Measurements from ENCODE around the gene RHBDF1. TPM values are rescaled to one million over a fixed set of nuclear protein-coding genes. Genes with fewer than 3 reads are reported as not detected.

The RHBDF1 gene
- total and polyA plus RNA-seq, 10 of the 15 experiments (the other 5 are each of a cell fraction or from before 2014, with no cell fraction given), result 0.04 to 0.85 (median 0.36) TPM; not detected in 3

DNA sequence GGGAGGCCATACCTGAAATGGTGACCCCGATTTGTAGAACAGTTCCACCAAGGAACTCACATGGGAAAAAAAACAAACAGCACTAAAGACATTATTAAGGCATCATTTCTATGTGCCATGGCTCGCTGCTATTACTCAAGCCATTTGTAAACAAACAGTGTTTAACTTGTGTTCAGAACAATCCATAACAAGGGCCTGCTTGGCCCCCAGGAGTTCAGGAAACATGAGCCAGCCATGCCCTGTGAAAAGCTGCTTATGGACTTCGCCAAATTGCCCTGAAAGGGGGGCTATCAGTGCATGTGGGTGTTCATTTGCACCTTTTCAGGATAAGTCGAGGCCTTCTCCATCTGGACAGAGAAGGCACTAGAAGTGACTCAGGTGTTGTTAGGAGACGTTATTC lies 27.0 kb downstream of the RHBDF1 start:
- H3K27ac ChIP-seq (ENCODE audit: control insufficient read depth, insufficient read depth), result no peak overlapping the region
- no TSS peak for BruUV-seq (replicated peaks)
- no peak overlapping the region for H3K9ac ChIP-seq (ENCODE audit: control insufficient read depth, insufficient read depth, low read length)
- ATAC-seq (no peak), DNase-seq (ENCODE audit: low read depth, low spot score) (no peak), FAIRE-seq (no peak)
- CTCF ChIA-PET, result interaction anchor here (0.6 to 1.8 kb wide), 2 partner anchors 51 to 313 kb away, joined by 3 to 8 read pairs; no protein-coding TSS in a partner anchor
- no peaks in the 10 kb centered on the region for H3K27me3 ChIP-seq (replicated peaks in 1 of 2; ENCODE audit: control insufficient read depth in 2 of 2, insufficient read depth in 2 of 2, low read length in 1 of 2)
- H3K79me2 ChIP-seq (ENCODE audit: control insufficient read depth, insufficient read depth, low read length), result peaks cover 8% of the 10 kb centered on the region
- no peaks in the 10 kb centered on the region for H3K9me3 ChIP-seq (replicated peaks; ENCODE audit: control insufficient read depth, insufficient read depth, low read length)
- RAD21 ChIA-PET (ENCODE audit: unreplicated experiment), result no interaction called here
- no peak overlapping the region for H3K4me3 ChIP-seq
- SMC1A ChIA-PET (ENCODE audit: uncharacterized antibody, unreplicated experiment), result interaction anchor here (0.6 to 1.2 kb wide), 2 partner anchors 8 to 393 kb away, joined by 4 read pairs; partner anchors contain the start of genes POLR3K and SNRNP25
- intact Hi-C loops (cut with micrococcal nuclease; ENCODE audit: unreplicated experiment), result no loop called here
- in situ Hi-C loops (cut with MboI), result no loop called here
- no peak overlapping the region for H3K4me2 ChIP-seq (ENCODE audit: control insufficient read depth, insufficient read depth)
- WGBS (ENCODE audit: insufficient coverage, insufficient replicate concordance, low lambda C conversion rate, missing lambda C conversion rate), result 98% methylated on average over 5 of the region's 5 CpGs
- peaks cover 12% of the 10 kb centered on the region in 2 experiments for H3K36me3 ChIP-seq (ENCODE audit: control insufficient read depth in 2 of 2, insufficient read depth in 2 of 2, low read length in 1 of 2)
- TF ChIP-seq SMAD5 (IDR thresholded peaks at IDR 0.05; ENCODE audit: low read depth) (no peak), HDGF (IDR thresholded peaks at IDR 0.05) (no peak), RCOR1 (conservative IDR thresholded peaks at IDR 0.05; ENCODE audit: low read depth, low read length) (no peak), POLR2AphosphoS5 (IDR thresholded peaks at IDR 0.05; ENCODE audit: low read length) (no peak), HDAC6 (IDR thresholded peaks at IDR 0.05; ENCODE audit: unreplicated experiment) (no peak), HCFC1 (IDR thresholded peaks at IDR 0.05; ENCODE audit: low read length) (no peak), TCF12 (IDR thresholded peaks at IDR 0.05; ENCODE audit: low read depth, low read length) (no peak), GABPA (IDR thresholded peaks at IDR 0.05; ENCODE audit: low read depth) (no peak), TCF7 (IDR thresholded peaks at IDR 0.05; ENCODE audit: borderline replicate concordance) (no peak), KLF5 (IDR thresholded peaks at IDR 0.05; ENCODE audit: partially characterized antibody) (no peak), MTA3 (IDR thresholded peaks at IDR 0.05; ENCODE audit: borderline replicate concordance, low read length) (no peak), EZH2 (IDR thresholded peaks at IDR 0.05; ENCODE audit: borderline replicate concordance, control insufficient read depth, low read depth, low read length) (no peak)
- TF ChIP-seq, protein P1, sequence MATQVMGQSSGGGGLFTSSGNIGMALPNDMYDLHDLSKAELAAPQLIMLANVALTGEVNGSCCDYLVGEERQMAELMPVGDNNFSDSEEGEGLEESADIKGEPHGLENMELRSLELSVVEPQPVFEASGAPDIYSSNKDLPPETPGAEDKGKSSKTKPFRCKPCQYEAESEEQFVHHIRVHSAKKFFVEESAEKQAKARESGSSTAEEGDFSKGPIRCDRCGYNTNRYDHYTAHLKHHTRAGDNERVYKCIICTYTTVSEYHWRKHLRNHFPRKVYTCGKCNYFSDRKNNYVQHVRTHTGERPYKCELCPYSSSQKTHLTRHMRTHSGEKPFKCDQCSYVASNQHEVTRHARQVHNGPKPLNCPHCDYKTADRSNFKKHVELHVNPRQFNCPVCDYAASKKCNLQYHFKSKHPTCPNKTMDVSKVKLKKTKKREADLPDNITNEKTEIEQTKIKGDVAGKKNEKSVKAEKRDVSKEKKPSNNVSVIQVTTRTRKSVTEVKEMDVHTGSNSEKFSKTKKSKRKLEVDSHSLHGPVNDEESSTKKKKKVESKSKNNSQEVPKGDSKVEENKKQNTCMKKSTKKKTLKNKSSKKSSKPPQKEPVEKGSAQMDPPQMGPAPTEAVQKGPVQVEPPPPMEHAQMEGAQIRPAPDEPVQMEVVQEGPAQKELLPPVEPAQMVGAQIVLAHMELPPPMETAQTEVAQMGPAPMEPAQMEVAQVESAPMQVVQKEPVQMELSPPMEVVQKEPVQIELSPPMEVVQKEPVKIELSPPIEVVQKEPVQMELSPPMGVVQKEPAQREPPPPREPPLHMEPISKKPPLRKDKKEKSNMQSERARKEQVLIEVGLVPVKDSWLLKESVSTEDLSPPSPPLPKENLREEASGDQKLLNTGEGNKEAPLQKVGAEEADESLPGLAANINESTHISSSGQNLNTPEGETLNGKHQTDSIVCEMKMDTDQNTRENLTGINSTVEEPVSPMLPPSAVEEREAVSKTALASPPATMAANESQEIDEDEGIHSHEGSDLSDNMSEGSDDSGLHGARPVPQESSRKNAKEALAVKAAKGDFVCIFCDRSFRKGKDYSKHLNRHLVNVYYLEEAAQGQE (IDR thresholded peaks at IDR 0.05; ENCODE audit: low read depth, low read length), result no peak
- POLR2A ChIA-PET, result interaction anchor here (1.3 kb wide), 1 partner anchor 8 kb away, joined by 5 read pairs; the partner anchor contains the start of gene POLR3K
- no peaks in the 10 kb centered on the region for H4K20me1 ChIP-seq (ENCODE audit: control insufficient read depth, insufficient read depth)
- H3K4me1 ChIP-seq (ENCODE audit: control insufficient read depth, insufficient read depth, low read length), result no peaks in the 10 kb centered on the region
- no peak overlapping the region for H2AFZ ChIP-seq (ENCODE audit: control insufficient read depth, low read depth, low read length)
